GM12878 (cell line): ENCODE results near the gene RBBP4. TPM values are rescaled to one million over a fixed set of nuclear protein-coding genes. Genes with fewer than 3 reads are reported as not detected.

Experiments used
- ATAC-seq: fragments of 200-7000 bp; cut with Tn5 transposase; 3 replicates; pipeline ENCODE4 v1.9.1; 2020; ENCODE audit warnings: mild to moderate bottlenecking, moderate library complexity
- BruUV-seq: library from RNA; stranded (reverse); fragments of 400-500 nt; replicated peaks from 2 replicates; lab custom pipeline; 2021; lab: Mats Ljungman, UMichigan
- CTCF ChIA-PET: fragments of 300-600 bp; sonication (Branson Sonifier 250); formaldehyde crosslinking; extraction: SDS; loops from one replicate; lab custom pipeline; 2021; ENCODE audit warnings: inconsistent platforms; lab: Yijun Ruan, JAX
- POLR2A ChIA-PET: fragments of 350-600 bp; formaldehyde crosslinking; extraction: SDS; loops from one replicate; lab custom pipeline; 2021; ENCODE audit warnings: inconsistent platforms; lab: Charles Lee
- RAD21 ChIA-PET: fragments of 300-600 bp; sonication (Branson Sonifier 250); formaldehyde crosslinking; loops from one replicate; lab custom pipeline; 2023; ENCODE audit warnings: antibody characterized with exemption; ENCODE audit not compliant: unreplicated experiment; lab: Charles Lee
- SMC1A ChIA-PET: fragments of 300-600 bp; sonication (Branson Sonifier 250); formaldehyde crosslinking; loops from one replicate; lab custom pipeline; 2023; ENCODE audit not compliant: unreplicated experiment, uncharacterized antibody; lab: Charles Lee
- DNase-seq: peaks from one replicate; pipeline ENCODE4 v3.0.0-alpha.2; 2011; ENCODE audit warnings: low read depth, low spot score
- FAIRE-seq: peaks from 3 replicates; lab custom pipeline; 2011; peaks lifted over from hg19 to GRCh38; lab: Jason Lieb, UNC
- H2AFZ ChIP-seq: 2 replicates; pipeline ENCODE4 v1.6.0; 2011; ENCODE audit warnings: low read depth, low read length, control low read depth; ENCODE audit not compliant: control insufficient read depth
- H3K27ac ChIP-seq: 2 replicates; pipeline ENCODE4 v1.5.1; 2011; ENCODE audit warnings: control low read depth; ENCODE audit not compliant: control insufficient read depth, insufficient read depth
- H3K27me3 ChIP-seq, 2 experiments: replicated peaks in 1 of 2; 2 replicates each; pipeline versions ENCODE4 v1.6.0 to v1.6.1; 2011; ENCODE audit warnings: low read length in 1 of 2; ENCODE audit not compliant: control insufficient read depth in 2 of 2, insufficient read depth in 2 of 2
- H3K36me3 ChIP-seq, 2 experiments: 2 replicates each; pipeline ENCODE4 v1.5.1; 2011; ENCODE audit warnings: low read length in 1 of 2; ENCODE audit not compliant: control insufficient read depth in 2 of 2, insufficient read depth in 2 of 2
- H3K4me1 ChIP-seq: 2 replicates; pipeline ENCODE4 v1.6.1; 2011; ENCODE audit warnings: mild to moderate bottlenecking, low read length, moderate library complexity, mixed read lengths; ENCODE audit not compliant: control insufficient read depth, insufficient read depth
- H3K4me2 ChIP-seq: 2 replicates; pipeline ENCODE4 v1.6.0; 2011; ENCODE audit warnings: control low read depth; ENCODE audit not compliant: control insufficient read depth, insufficient read depth
- H3K4me3 ChIP-seq: fragments of 200-600 bp; sonication (generic); 2 replicates; pipeline ENCODE4 v1.5.1; 2016
- H3K79me2 ChIP-seq: 2 replicates; pipeline ENCODE4 v1.6.0; 2011; ENCODE audit warnings: low read length; ENCODE audit not compliant: control insufficient read depth, insufficient read depth
- H3K9ac ChIP-seq: 2 replicates; pipeline ENCODE4 v1.8.0; 2011; ENCODE audit warnings: low read length, control low read depth, mixed read lengths; ENCODE audit not compliant: control insufficient read depth, insufficient read depth
- H3K9me3 ChIP-seq: replicated peaks from 3 replicates; pipeline ENCODE4 v1.5.1; 2011; ENCODE audit warnings: mild to moderate bottlenecking, low read length; ENCODE audit not compliant: control insufficient read depth, insufficient read depth
- H4K20me1 ChIP-seq: 2 replicates; pipeline ENCODE4 v1.6.0; 2011; ENCODE audit not compliant: control insufficient read depth, insufficient read depth
- BHLHE40 ChIP-seq, 2 experiments: fragments of 450-650 bp in 1 of 2; IDR thresholded peaks; 2 replicates each; pipeline ENCODE4 v1.6.1; 2011 to 2017; ENCODE audit warnings: low read depth in 2 of 2, borderline replicate concordance in 1 of 2, improper control_type of control experiment in 1 of 2, low read length in 1 of 2, mild to moderate bottlenecking in 1 of 2
- CEBPZ ChIP-seq: fragments of 150-350 bp; IDR thresholded peaks from 2 replicates; pipeline ENCODE4 v1.6.1; 2016; ENCODE audit warnings: low read depth, low read length
- TCF7 ChIP-seq: IDR thresholded peaks from 2 replicates; pipeline ENCODE4 v1.6.1; 2014; ENCODE audit warnings: antibody characterized with exemption, borderline replicate concordance
- WGBS: methylation state at CpG from one replicate; pipeline ENCODE4 v1.1.6; 2016; ENCODE audit warnings: low lambda C conversion rate; ENCODE audit not compliant: insufficient replicate concordance, insufficient coverage; ENCODE audit errors: missing lambda C conversion rate; 5-methylcytosine and 5-hydroxymethylcytosine counted together
- in situ Hi-C: fragments of 300-500 bp; cut with MboI; formaldehyde crosslinking; loops from 9 replicates; pipeline ENCODE4 v1.14.3; 2018; ENCODE audit warnings: mixed read lengths
- intact Hi-C: fragments of 100-400 bp; cut with micrococcal nuclease; formaldehyde crosslinking; loops from one replicate; pipeline ENCODE4 v1.14.2; 2022; ENCODE audit not compliant: unreplicated experiment
- polyA plus RNA-seq, 11 experiments: library from polyadenylated mRNA; depleted of rRNA in 4 of 11; unstranded in 6 of 11; stranded (reverse) in 5 of 11; fragments of >200 nt; fragmentation: Nextera tagmentation in 4 of 11; fragmentation: Illumina TruSeq in 1 of 11; extraction: Ambion mirVana in 4 of 11; extraction: Trizol in 1 of 11; gene quantifications; 1 replicate in 1 of 11; 2 replicates in 10 of 11; pipeline versions ENCODE4 v1.2.1 to v1.2.3, GENCODE V29; 2011 to 2016; ENCODE audit warnings: inconsistent platforms in 2 of 11, missing spikeins in 2 of 11, low read depth in 1 of 11
- total RNA-seq, 4 experiments: library from RNA; depleted of rRNA in 3 of 4; stranded (reverse); fragments of >200 nt in 3 of 4; fragmentation: Illumina TruSeq in 1 of 4; extraction: Trizol in 1 of 4; gene quantifications; 2 replicates each; pipeline versions ENCODE4 v1.2.1 to v1.2.3, GENCODE V29; 2013 to 2021
- TF ChIP-seq, protein P1 (sequence below): IDR thresholded peaks from 2 replicates; pipeline ENCODE4 v1.6.1; 2012; ENCODE audit warnings: mild to moderate bottlenecking, low read depth, low read length

The RBBP4 gene
- total and polyA plus RNA-seq, 10 of the 15 experiments (the other 5 are each of a cell fraction or from before 2014, with no cell fraction given): 120 to 357 (median 231) TPM

DNA sequence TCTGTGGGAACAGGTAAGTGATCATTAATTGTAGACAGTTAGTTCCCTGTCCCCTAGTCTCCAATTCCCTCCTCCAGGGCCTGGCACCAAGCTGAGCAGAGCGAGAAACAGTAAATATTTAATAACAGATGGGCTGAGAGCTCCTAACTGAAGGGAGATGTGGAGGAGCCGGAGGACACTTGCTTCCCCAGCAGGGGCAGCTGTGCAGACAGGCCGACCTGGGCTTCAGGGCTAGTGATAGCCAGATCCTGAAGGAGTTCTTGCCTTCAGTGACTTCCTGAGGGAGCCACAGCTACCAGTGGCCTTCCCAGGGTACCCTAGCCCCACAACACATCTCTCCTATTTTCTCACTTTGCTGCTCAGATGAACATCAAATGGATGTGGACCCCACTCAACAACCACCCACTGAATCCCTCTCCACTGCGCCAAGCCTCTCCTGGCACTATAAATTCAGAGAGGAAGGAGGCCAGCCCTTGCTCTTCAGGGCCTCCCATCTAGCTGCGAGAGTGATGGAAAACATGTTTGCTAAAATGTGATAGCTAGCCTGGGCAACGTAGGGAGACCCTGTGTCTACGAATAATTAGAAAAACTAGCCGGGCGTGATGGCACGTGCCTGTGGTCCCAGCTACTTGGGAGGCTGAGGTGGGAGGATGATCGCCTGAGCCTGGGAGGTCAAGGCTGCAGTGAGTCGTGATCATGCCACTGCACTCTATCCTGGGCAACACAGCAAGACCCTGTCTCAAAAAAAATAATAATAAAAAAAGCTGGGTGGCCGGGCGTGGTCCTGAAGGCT is 78.4 kb downstream of the RBBP4 start:
- H3K9me3 ChIP-seq: no peaks in the 10 kb centered on the region
- DNase-seq (no peak), ATAC-seq (no peak)
- H3K79me2 ChIP-seq: no peaks in the 10 kb centered on the region
- in situ Hi-C loops: no loop called here
- ChIA-PET CTCF (interaction anchor here (0.7 to 1.0 kb wide), 3 partner anchors 17 to 146 kb away, joined by 3 to 5 read pairs (median 4); no protein-coding TSS in a partner anchor), RAD21 (interaction anchor here (1.2 to 2.2 kb wide), 3 partner anchors 17 to 146 kb away, joined by 3 to 10 read pairs (median 6); no protein-coding TSS in a partner anchor)
- no peak overlapping the region for H3K27ac ChIP-seq
- no peak overlapping the region for H3K9ac ChIP-seq
- TF ChIP-seq BHLHE40 (IDR thresholded peaks at IDR 0.05; ENCODE audit: borderline replicate concordance in 1 of 2, low read depth in 2 of 2, low read length in 1 of 2): peak in 1 of 2 experiments; percentile 44; a peak in 1 of 4 replicates
- TF ChIP-seq, protein P1, sequence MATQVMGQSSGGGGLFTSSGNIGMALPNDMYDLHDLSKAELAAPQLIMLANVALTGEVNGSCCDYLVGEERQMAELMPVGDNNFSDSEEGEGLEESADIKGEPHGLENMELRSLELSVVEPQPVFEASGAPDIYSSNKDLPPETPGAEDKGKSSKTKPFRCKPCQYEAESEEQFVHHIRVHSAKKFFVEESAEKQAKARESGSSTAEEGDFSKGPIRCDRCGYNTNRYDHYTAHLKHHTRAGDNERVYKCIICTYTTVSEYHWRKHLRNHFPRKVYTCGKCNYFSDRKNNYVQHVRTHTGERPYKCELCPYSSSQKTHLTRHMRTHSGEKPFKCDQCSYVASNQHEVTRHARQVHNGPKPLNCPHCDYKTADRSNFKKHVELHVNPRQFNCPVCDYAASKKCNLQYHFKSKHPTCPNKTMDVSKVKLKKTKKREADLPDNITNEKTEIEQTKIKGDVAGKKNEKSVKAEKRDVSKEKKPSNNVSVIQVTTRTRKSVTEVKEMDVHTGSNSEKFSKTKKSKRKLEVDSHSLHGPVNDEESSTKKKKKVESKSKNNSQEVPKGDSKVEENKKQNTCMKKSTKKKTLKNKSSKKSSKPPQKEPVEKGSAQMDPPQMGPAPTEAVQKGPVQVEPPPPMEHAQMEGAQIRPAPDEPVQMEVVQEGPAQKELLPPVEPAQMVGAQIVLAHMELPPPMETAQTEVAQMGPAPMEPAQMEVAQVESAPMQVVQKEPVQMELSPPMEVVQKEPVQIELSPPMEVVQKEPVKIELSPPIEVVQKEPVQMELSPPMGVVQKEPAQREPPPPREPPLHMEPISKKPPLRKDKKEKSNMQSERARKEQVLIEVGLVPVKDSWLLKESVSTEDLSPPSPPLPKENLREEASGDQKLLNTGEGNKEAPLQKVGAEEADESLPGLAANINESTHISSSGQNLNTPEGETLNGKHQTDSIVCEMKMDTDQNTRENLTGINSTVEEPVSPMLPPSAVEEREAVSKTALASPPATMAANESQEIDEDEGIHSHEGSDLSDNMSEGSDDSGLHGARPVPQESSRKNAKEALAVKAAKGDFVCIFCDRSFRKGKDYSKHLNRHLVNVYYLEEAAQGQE: no peak
- TF ChIP-seq TCF7: no peak
- TF ChIP-seq CEBPZ: no peak
- TF ChIP-seq, all 136 proteins: peak for 1
- Histone ChIP-seq H3K4me1 (peaks cover 15% of the 10 kb centered on the region), H4K20me1 (no peaks in the 10 kb centered on the region), H2AFZ (no peak overlapping the region), H3K27me3 (peaks cover 0 to 1% of the 10 kb centered on the region in 2 experiments; a peak in 1 of 4 replicates), H3K4me2 (no peak overlapping the region), H3K4me3 (no peak overlapping the region), H3K36me3 (no peaks in the 10 kb centered on the region)
- FAIRE-seq: no peak
- POLR2A ChIA-PET: interaction anchor here (0.6 kb wide), 1 partner anchor 415 kb away, joined by 3 read pairs; no protein-coding TSS in a partner anchor
- 35% methylated on average over 14 of the region's 14 CpGs for WGBS
- SMC1A ChIA-PET: interaction anchor here (1.0 to 1.4 kb wide), 2 partner anchors 23 to 45 kb away, joined by 3 to 4 read pairs; no protein-coding TSS in a partner anchor
- no TSS peak for BruUV-seq
- intact Hi-C loops: no loop called here
